PC-3 (cell line): ENCODE results near the gene EDN3.

Source experiments
- CTCF ChIP-seq: fragments of 300-600 bp; sonication (generic); conservative IDR thresholded peaks from 2 replicates; pipeline ENCODE4 v1.5.1; 2017; ENCODE audit warnings: antibody characterized with exemption, low read depth, mild to moderate bottlenecking, low read length
- EZH2phosphoT487 ChIP-seq: fragments of 300-600 bp; sonication (generic); IDR thresholded peaks from 2 replicates; pipeline ENCODE4 v1.6.1; 2018; ENCODE audit warnings: mild to moderate bottlenecking, antibody characterized with exemption, low read length, borderline replicate concordance

DNA sequence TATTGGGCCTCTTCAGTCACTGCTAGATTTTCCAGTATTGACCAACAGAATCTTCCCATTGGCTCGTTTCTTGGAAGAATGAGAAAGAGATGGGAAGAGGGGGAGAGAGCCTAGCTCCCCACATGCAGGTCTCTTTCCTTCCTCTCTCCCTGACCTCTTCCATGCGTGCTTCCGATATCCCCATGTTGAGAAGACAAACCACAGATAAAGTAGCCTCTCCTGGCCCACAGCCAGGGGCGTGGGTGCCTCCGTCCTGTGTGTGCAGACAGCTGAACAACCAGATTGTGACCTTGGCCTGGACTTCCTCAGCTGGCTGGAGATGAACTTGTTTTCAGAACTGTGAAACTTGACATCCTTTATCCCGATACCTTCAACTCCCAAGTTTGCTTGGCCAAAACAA, 71.0 kb downstream of the EDN3 start:
- TF ChIP-seq CTCF (no peak), EZH2phosphoT487 (no peak)
